ENCODE results near the gene CCL8.

The CCL8 gene

DNA sequence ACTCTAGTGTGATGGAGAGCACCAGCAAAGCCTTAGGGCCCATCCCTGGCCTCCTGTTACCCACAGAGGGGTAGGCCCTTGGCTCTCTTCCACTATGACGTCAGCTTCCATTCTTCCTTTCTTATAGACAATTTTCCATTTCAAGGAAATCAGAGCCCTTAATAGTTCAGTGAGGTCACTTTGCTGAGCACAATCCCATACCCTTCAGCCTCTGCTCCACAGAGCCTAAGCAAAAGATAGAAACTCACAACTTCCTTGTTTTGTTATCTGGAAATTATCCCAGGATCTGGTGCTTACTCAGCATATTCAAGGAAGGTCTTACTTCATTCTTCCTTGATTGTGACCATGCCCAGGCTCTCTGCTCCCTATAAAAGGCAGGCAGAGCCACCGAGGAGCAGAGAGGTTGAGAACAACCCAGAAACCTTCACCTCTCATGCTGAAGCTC lies at the start of gene CCL8:
TSS of gene CCL8 (plus strand) at position 397 of the 445 bp plus-strand sequence. CDS start 67 bp downstream, outside the sequence.
- peak; percentile 33 to 35 for DNase-seq

DNA sequence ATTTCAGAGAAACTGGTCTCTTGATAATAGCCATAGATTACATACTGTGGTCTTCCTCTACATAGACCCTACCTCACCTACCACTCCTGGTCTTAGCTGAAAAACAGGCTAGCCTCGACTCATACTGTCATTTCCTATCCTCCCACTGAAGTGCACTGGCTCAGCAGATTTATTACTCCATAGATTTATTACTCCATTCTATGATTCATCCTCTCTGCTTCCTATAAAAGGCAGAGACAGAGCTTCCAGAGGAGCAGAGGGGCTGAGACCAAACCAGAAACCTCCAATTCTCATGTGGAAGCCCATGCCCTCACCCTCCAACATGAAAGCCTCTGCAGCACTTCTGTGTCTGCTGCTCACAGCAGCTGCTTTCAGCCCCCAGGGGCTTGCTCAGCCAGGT lies 49.3 kb upstream of the CCL8 start, which contains the start of gene CCL7:
TSS of gene CCL7 (plus strand) at position 253 of the 400 bp plus-strand sequence. CDS start at position 323, 70 bp downstream.
- DNase-seq: peak; percentile 79 to 81

DNA sequence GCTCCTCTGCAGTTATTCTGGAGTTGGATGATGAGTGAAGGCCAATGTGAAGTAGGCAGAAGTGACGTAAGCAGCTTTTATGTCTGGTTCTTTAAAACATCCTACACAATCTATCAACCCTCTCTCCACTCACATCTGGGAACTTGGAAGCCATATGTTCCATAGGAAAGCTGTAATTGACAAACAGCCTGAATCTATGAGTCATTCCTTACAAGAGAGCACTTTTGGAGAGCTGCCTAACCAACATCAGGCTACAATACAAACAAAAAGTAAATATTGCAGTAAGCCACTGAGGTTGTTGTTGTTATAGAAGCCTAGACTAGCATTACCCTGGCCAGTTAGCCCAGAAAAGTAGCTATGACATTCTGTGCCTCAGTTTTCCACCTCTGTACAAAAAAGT lies 43.4 kb upstream of the CCL8 start:
- DNase-seq: peak in 1 of 2 donors; percentile 60

DNA sequence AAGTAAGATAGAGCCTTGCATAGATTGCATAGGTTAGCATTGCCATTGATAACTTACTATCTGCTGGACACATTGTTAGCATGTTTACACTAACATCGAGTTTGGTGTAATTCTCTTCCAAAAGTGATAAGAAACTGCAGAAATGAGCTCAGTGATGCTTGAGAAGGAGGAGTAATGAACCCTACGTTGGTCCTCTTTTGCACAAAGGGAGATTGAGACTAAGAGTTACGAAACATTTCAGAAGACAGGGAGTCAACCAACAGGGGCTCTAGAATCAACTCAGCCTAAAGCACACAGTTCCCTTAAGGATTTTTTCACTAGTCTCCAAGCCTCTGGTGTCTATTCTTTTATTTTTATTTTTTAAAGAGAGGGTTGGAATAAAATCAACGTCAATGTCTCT lies 42.4 kb upstream of the CCL8 start:
- DNase-seq: no peak

DNA sequence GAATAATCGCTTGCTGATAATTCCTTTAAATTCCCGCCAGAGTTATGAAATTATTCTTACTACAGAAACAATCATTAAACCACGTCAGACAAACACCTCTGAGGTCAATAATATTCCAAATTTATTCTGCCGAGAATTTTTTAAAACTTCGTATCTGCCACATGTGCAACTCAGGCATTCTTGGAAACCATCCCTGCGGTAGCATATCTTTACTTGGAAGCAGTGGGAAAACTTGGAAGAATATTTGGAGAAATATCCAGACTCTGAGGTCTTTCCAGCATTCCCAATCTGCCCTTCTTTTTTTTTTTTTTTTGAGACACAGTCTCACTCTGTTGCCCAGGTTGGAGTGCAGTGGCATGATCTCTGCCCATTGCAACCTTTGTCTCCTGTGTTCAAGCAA lies 35.7 kb upstream of the CCL8 start:
- DNase-seq: no peak

DNA sequence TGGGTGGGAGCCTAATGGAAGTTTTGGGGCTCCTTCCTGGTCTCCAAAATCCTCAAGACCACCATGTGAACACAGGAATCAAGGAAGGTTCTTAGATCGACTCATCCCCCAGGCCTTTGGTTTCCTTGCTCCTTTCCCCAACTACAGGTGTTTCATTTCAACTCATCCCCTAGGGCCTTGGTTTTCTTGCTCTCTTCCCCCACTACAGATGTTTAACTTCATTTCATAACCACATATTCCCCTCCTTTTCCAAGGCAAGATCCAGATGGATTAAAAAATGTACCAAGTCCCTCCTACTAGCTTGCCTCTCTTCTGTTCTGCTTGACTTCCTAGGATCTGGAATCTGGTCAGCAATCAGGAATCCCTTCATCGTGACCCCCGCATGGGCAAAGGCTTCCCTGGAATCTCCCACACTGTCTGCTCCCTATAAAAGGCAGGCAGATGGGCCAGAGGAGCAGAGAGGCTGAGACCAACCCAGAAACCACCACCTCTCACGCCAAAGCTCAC lies 33.9 kb upstream of the CCL8 start, which contains the start of gene CCL11:
TSS of gene CCL11 (plus strand) at position 457 of the 507 bp plus-strand sequence. CDS start 67 bp downstream, outside the sequence.
- no peak for DNase-seq

DNA sequence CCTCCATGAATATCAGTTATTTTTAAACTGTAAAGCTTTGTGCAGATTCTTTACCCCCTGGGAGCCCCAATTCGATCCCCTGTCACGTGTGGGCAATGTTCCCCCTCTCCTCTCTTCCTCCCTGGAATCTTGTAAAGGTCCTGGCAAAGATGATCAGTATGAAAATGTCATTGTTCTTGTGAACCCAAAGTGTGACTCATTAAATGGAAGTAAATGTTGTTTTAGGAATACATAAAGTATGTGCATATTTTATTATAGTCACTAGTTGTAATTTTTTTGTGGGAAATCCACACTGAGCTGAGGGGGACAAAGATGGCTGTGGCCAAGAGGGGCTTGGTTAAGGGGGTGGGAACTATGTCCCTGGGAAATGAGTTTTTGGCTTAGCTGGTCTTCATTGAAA lies 31.4 kb upstream of the CCL8 start:
- DNase-seq: no peak

DNA sequence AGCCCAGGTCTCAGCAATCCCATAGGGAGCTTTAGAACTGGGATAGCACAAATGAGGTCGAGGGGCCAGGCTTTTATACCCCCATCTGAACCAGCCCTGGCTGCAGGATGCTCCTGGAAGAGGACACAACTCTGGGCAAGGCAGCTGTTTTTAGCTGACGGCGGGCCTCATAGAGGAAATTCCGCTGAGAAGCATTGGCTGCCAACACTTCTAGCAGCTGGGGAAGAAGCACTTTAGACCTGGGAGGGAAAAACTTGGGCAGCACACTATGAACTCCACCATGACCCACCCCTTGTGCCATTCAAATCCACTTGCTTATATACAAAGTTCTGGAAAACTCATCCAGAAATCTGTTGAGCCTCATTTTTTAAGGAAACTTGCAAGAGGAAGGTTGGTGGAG lies 28.6 kb upstream of the CCL8 start:
- DNase-seq: no peak

DNA sequence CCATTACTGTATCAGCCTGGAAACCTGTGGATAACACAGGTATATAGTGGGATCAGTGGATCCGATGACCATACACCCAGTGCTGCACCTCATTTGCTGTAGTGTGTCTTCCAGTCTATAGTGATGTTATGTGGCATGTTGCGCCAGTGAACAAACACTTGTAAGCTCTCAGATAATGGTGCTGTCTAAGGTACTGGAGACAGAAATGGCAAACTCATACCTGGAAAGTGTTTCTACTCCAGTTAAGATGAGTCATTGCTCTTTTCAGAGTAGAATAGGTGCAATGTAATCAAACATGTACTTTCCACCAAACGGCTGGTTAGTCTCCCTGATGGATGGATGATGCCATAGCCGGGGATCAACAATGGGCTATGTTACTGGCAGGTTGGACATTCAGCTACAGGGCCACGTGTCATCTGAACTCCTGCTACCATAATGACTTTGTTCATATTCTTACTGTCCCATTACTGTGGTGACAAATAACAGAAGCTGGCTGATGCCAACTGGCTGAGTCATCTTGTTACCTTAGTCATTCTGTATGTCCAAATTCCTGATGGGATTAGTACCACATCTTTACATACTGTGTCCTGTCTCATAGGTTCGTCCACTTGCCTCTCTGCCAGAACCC lies 27.4 kb upstream of the CCL8 start:
- DNase-seq: no peak

DNA sequence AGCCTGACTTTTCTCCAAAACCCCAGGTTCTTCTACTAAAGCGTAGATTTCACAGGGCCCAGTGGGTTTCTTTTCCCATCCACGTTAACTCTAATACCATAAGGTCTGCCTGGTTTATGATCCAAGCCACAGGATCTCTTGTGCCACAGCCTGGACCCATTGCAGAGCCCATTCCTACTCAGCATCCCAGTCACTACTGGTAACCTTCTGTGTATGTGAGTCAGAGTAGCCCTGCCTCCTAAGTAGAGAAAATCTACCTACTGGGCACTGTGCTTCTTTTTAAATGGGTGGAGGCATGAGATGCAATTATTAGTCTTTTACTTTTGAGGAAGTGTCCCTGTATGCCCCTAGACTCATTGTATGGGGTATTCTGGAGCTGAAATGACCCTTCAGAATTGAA lies 20.2 kb upstream of the CCL8 start:
- no peak for DNase-seq

DNA sequence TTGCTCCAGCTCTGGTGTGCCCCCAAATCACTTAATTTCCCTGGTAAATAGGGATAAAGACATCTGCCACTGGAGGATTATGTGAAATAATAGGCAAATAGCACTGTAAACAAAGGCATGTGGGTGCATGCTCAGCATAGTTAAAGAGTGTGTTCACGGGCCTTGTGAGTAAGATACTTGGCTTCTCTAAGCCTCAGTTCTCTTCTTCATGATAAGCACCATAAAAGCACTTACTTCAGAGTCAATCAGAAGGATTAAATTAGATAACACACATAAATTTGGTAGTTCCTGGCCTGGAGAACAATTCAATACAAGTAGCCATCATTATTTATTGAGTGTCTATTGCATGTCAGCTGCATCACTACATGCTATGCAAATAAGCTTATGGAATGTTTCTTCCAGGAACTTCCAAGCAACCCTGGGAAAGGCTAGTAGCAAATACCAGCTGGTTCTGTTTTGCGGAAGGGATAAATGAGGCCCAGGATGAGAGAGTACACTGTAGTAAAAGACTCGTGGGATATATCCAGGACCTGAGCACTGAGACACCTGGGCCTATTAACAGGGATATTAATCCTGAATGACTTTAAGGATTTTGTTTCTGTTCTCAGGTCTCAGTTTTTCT lies 19.2 kb upstream of the CCL8 start:
- no peak for DNase-seq

DNA sequence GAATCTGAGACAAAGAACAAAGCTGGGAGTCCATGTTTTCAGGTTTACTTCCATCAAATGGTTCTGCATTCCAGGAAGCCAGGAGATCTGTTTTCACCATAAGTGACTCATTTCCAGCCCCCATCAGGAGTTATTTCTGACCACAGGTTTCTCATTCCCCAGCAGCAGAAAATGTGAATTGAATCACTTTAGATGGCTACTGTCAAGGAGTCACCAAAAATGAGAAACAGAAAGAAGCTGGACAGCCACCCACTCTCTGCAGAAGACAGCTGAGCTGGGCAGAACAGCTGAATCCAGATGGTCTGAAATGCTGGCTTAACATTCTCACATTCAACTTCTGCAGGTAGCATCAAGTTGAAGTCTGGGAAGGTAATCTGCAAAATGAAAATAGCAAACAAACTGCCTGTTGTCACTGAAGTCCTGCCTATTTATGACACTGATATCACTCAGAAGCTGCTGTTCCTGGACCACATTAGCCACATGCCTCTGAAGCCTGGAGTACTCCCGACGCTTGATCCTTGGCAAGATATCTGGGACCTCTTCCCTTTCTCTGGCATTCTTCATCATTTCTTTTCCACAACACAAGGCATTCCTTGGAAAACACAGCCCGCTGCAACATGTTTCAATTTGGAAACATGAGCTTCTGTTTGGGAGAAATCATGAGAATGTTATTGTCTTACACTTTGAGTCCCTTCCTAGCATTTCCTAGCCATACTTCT lies 18.4 kb upstream of the CCL8 start:
- peak; percentile 38 to 57 for DNase-seq

DNA sequence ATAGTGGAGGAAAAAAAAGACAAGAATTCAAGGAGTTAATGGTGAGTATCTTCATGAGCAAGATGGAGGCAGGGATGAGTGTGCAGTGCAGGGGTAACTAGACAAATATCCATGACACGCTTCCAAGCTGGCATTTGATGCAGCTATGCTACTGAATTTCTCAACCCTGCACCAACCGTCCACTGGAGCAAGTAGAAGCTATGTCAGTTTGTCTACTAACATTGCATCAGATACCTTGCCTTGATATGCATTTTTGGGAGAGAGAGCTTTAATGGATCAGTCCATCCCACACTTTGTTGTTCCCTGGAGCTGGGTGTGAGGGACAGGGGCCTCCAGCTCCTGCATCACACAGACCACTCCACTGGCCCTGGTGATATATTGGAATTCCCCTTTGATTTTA lies 17.2 kb upstream of the CCL8 start:
- no peak for DNase-seq

DNA sequence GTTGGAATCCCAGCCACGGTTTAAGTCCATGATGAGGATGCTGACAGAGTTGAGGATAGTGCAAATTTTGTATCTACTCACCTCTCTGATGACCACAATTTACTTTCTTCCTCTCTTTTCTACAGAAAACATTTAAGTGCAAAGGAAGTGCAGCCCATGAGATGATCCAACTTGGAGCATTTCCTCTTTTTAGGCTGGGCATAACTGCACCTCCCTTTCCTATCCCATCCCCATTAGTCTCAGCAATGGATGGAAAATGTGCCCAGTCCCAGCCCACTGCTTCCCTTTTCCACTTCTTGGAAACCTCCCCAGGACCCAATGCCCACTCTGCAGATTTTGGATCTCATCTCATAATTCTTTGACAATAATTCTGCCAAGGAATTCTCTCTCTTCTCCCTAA lies 16.6 kb upstream of the CCL8 start:
- DNase-seq: peak in 1 of 2 donors; percentile 27

DNA sequence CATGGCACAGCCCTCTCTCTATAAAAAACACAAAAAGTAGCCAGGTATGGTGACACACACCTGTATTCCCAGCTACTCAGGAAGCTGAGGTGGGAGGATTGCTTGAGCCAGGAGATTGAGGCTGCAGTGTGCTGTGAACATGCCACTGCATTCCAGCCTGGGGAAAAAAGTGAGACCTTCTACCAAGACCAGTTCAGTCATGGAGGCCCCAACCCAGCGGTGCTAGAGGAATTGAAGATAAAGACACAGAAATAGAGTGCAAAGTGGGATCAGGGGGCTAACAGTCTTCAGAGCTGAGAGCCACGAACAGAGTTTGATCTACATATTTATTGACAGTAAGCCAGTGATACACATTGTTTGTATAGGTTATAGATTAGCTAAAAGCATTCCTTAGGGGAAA lies 15.6 kb upstream of the CCL8 start:
- no peak for DNase-seq

DNA sequence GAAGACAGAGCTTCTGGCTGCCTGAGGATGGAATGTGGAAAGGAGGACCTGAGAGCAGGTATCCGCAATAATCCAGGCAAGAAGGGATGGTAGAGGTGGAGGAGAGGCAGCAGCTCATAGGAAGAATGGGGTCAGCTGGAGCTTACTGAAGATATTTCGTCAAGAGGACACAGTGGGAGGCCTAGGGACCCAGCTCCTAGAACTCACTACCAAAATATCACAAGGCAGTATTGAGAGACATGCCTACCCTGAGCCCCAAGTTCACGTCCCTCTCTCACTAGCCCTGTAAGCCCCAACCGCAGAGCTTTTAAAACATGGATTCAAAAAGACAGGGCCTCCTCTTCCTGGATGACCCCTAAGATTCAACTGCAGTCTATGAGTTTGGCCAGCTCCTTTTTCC lies 14.2 kb upstream of the CCL8 start:
- no peak for DNase-seq

DNA sequence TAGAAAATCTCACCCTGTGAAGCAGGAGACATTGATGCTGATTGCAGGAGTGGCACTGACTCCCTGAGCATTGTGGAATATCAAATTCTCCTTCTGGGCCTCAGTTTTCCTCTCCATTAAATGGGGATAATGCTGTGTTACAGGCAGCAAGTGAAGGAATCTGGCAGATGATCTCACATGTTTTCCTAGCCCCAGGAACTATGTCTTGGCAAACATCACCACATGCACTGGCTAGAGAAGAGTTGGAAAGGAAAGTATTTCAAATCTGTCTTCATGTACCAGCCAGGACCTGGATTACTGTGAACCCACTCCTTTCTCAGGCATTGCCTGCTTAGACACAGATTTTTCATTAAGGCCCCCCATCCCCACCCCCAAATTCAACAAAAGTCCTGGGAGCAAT lies 13.6 kb upstream of the CCL8 start:
- no peak for DNase-seq

DNA sequence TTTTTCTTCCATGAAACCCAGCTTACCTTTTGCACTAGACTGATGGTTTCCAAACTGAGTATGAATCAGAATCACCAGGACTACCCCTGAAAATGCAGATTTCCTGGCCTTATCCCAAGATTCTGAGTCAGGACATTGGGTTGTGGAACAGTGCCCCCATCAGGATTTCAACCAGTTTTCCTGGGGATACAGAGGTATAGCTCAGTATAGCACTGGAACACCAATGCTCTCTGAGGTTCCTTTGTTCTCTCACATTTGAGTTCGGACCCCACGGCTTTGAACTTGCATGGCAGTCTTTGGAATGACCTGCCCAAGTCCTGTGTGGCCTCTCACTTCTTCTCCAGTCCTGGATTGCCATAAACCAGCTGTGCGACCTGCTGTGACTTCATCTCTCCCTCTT lies 12.8 kb upstream of the CCL8 start:
- DNase-seq: peak; percentile 48 to 63

DNA sequence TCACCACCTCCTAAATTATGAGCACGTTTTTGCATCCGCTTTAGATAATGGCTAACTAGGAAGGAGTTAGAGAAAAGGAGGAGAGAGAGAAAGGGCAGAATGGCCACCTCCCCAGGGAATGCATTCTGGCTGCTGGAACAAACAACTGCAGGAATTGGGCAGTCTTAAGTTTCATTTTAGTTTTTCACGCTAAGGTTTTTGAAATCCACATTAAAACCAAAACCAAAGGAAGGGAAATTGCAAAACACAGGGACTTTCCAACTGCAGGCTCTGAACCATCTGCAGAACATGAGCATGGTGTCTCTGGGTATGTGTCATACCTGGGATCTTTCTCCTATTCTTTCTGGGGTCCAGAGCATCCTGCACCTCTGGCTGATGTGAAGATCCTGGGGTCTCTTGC lies 12.1 kb upstream of the CCL8 start:
- DNase-seq: peak; percentile 87 to 94

DNA sequence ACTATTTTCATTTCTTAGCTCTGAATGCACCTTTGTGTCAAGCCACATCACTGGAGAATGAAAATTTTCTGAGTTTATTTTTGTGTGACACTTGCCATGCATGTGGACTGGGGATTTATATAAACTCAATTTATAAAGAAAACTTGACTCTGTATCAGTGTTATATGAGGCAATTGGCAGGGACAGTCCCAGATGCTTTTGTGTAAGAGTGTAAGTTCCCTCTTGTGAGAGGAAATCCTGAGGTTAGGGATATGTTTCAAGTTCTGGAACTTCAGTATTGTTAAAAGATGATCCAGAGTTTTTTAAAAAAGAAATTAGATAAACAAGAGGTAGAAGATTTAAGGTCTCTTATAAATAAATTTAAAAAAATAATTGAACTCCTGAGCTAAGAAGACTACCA lies 10.9 kb upstream of the CCL8 start:
- peak; percentile 82 to 84 for DNase-seq

DNA sequence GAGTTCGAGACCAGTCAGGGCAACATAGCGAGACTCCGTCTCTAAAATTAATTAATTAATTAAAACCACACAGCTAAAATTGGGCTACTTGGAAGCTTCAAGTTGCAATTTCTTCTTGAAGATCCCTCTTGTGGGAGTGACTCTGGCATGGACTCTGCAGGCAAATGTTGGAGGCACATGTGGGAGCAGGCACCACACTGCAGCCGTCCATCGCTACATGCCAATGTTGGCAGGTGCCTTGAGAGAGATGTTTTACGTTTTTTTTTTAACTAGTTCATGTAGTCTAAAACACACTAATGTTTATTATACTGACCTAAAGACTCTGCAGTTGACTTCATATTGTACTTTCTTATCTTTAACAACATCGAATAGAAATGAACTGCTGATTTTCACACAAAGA lies 7.9 kb upstream of the CCL8 start:
- DNase-seq: no peak

DNA sequence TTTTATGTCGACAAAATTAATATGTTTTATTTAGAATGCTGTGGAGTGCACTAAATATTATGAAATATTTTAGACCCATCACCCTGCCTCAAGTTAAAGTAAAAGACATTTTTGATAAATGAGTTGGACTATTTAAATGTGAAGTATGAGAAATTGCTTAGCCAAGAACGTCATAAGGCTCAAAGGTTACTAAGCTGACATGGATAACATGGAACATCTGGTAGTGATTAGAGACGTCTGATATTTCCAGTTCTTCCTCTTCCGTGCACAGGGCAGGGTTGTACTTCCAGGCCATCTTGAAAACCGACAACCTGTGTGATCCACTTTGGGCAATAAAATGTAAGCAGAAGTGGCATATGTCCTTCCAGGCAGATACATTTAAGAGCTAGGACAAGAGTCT lies 7.2 kb upstream of the CCL8 start:
- no peak for DNase-seq

DNA sequence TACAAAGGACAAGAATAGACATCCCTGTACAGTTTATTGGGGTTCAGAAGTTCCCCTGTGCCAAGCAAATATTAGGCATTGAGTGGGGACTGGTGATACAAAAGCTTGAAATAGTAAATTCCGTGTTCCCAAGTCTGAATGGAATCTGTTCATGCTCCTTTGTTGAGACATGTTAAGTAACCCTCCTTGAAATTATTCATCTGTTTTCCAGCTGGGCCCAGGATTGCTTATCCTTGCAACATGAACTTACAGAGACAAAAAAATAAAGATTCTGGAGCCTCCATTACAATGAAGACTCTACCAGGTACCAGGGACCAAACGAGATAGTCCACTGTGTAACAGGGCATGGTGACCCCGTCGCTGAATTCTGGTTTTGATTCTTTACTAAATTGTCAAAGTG lies 6.1 kb upstream of the CCL8 start:
- no peak for DNase-seq

DNA sequence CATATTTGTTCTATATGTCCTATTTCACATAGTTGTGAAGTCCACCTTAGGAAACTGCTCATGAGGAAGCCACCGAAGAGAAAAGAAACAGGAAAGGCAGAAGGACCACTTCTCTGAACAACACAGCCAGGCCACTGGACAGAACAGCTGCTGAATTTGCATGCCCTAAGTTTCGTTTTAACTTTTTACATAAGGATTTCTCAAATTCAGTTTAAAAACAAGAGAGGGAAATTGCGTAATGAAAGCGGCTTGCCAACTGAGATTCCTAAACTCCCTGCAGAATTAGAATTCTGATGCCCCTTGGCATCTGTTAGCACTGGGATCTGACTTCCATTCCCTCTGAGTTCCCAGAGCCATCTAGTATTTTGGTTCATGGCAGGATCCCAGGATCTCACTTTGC lies 5.0 kb upstream of the CCL8 start:
- peak; percentile 84 to 90 for DNase-seq
